K562 (cell line): Measurements from ENCODE around the gene TBX1. TPM values are rescaled to one million over a fixed set of nuclear protein-coding genes. Genes with fewer than 3 reads are reported as not detected.

ENCODE experiments used
- BCL6 ChIP-seq: fragments of 250-450 bp; sonication (Bioruptor Pico); IDR thresholded peaks from 2 replicates; pipeline ENCODE4 v1.4.0; 2020
- FOXA1 ChIP-seq: fragments of 450-650 bp; IDR thresholded peaks from 2 replicates; pipeline ENCODE4 v1.6.1; 2016; ENCODE audit warnings: mild to moderate bottlenecking, borderline replicate concordance
- PHF20 ChIP-seq: fragments of 450-650 bp; IDR thresholded peaks from 2 replicates; pipeline ENCODE4 v1.6.1; 2018; ENCODE audit not compliant: partially characterized antibody
- SNIP1 ChIP-seq: fragments of 450-650 bp; IDR thresholded peaks from 2 replicates; pipeline ENCODE4 v1.7.1; 2017; ENCODE audit warnings: low read depth, mild to moderate bottlenecking
- ZNF133 ChIP-seq: fragments of 250-450 bp; sonication (Bioruptor Pico); IDR thresholded peaks from 2 replicates; pipeline ENCODE4 v1.4.0; 2020; ENCODE audit warnings: mild to moderate bottlenecking
- ZNF263 ChIP-seq: sonication (generic); formaldehyde crosslinking; IDR thresholded peaks from 2 replicates; pipeline ENCODE4 v1.8.0; 2022; ENCODE audit warnings: mild to moderate bottlenecking, missing genetic modification reagents, borderline replicate concordance
- ZNF668 ChIP-seq: fragments of 250-450 bp; sonication (Bioruptor Pico); IDR thresholded peaks from 2 replicates; pipeline ENCODE4 v1.8.0; 2022; ENCODE audit warnings: mild to moderate bottlenecking, inconsistent platforms
- ZSCAN29 ChIP-seq: fragments of 450-650 bp; IDR thresholded peaks from 2 replicates; pipeline ENCODE4 v1.6.1; 2017
- polyA plus RNA-seq, 8 experiments: library from polyadenylated mRNA; depleted of rRNA in 4 of 8; stranded (reverse) in 5 of 8; unstranded in 3 of 8; fragments of >200 nt; fragmentation: Nextera tagmentation in 2 of 8; fragmentation: Illumina TruSeq in 1 of 8; extraction: Ambion mirVana in 2 of 8; extraction: Trizol in 1 of 8; gene quantifications; 2 replicates each; pipeline versions ENCODE4 v1.2.1 to v1.2.3, GENCODE V29; 2011 to 2014; ENCODE audit warnings: inconsistent platforms in 1 of 8, missing spikeins in 1 of 8
- total RNA-seq, 7 experiments: library from RNA; depleted of rRNA in 6 of 7; stranded (reverse); fragments of >200 nt in 6 of 7; fragmentation: Illumina TruSeq in 2 of 7; extraction: Trizol in 2 of 7; gene quantifications; 2 replicates each; pipeline versions ENCODE4 v1.2.1 to v1.2.3, GENCODE V29; 2011 to 2021; ENCODE audit warnings: low replicate concordance in 1 of 7
- TF ChIP-seq, protein P1 (sequence below): fragments of 200-600 bp; sonication (generic); IDR thresholded peaks from one replicate; pipeline ENCODE4 v1.6.1; 2012; ENCODE audit warnings: mild to moderate bottlenecking, low read depth, low read length, inconsistent platforms
- TF ChIP-seq, protein P2 (sequence below): fragments of 450-650 bp; IDR thresholded peaks from 2 replicates; pipeline ENCODE4 v1.6.1; 2016; ENCODE audit warnings: missing biosample characterization, missing genetic modification characterization
- TF ChIP-seq, protein P3 (sequence below): sonication (generic); formaldehyde crosslinking; IDR thresholded peaks from 2 replicates; pipeline ENCODE4 v1.8.1; 2023; ENCODE audit warnings: mild to moderate bottlenecking, missing genetic modification reagents, moderate library complexity

Gene TBX1
- total and polyA plus RNA-seq, 9 of the 15 experiments (the other 6 are each of a cell fraction or from before 2014, with no cell fraction given), result 0.07 to 35.0 (median 3.9) TPM

DNA sequence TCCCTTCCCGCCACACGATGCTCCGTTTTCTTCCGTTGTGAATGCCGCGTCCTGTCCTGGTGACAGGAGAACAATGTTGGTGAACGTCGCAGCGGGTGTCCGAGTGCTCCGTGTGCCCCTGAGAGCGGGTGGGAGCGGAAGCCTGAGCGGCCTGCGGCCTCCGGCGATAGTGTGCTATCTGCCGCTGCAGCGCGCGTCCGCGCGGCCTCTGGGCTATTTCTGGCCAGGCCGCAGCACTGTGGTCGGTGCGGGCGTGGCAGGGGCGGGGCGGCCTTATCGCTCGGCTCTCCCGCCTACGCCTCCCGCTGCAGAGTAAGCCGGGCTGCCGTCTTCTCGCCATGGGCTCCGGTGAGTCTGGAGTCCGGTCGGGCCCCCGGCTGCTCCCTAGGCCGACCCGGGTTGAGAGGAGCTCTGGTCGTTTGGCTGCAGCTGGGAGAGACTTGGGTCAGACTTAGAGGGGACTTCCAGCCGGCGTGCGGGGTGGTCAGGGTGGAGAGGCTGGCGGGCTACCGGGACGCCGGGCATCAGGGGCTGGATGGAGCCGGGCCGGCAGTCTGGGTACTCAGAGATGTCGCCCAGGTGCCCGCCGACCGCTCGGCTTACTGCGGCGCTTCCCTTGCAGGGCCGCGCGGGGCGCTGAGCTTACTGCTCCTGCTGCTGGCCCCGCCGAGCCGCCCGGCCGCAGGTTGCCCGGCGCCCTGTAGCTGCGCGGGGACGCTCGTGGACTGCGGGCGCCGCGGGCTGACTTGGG lies 37.2 kb upstream of the TBX1 start, which contains the start of gene GP1BB (continued):
- TF ChIP-seq, protein P1, sequence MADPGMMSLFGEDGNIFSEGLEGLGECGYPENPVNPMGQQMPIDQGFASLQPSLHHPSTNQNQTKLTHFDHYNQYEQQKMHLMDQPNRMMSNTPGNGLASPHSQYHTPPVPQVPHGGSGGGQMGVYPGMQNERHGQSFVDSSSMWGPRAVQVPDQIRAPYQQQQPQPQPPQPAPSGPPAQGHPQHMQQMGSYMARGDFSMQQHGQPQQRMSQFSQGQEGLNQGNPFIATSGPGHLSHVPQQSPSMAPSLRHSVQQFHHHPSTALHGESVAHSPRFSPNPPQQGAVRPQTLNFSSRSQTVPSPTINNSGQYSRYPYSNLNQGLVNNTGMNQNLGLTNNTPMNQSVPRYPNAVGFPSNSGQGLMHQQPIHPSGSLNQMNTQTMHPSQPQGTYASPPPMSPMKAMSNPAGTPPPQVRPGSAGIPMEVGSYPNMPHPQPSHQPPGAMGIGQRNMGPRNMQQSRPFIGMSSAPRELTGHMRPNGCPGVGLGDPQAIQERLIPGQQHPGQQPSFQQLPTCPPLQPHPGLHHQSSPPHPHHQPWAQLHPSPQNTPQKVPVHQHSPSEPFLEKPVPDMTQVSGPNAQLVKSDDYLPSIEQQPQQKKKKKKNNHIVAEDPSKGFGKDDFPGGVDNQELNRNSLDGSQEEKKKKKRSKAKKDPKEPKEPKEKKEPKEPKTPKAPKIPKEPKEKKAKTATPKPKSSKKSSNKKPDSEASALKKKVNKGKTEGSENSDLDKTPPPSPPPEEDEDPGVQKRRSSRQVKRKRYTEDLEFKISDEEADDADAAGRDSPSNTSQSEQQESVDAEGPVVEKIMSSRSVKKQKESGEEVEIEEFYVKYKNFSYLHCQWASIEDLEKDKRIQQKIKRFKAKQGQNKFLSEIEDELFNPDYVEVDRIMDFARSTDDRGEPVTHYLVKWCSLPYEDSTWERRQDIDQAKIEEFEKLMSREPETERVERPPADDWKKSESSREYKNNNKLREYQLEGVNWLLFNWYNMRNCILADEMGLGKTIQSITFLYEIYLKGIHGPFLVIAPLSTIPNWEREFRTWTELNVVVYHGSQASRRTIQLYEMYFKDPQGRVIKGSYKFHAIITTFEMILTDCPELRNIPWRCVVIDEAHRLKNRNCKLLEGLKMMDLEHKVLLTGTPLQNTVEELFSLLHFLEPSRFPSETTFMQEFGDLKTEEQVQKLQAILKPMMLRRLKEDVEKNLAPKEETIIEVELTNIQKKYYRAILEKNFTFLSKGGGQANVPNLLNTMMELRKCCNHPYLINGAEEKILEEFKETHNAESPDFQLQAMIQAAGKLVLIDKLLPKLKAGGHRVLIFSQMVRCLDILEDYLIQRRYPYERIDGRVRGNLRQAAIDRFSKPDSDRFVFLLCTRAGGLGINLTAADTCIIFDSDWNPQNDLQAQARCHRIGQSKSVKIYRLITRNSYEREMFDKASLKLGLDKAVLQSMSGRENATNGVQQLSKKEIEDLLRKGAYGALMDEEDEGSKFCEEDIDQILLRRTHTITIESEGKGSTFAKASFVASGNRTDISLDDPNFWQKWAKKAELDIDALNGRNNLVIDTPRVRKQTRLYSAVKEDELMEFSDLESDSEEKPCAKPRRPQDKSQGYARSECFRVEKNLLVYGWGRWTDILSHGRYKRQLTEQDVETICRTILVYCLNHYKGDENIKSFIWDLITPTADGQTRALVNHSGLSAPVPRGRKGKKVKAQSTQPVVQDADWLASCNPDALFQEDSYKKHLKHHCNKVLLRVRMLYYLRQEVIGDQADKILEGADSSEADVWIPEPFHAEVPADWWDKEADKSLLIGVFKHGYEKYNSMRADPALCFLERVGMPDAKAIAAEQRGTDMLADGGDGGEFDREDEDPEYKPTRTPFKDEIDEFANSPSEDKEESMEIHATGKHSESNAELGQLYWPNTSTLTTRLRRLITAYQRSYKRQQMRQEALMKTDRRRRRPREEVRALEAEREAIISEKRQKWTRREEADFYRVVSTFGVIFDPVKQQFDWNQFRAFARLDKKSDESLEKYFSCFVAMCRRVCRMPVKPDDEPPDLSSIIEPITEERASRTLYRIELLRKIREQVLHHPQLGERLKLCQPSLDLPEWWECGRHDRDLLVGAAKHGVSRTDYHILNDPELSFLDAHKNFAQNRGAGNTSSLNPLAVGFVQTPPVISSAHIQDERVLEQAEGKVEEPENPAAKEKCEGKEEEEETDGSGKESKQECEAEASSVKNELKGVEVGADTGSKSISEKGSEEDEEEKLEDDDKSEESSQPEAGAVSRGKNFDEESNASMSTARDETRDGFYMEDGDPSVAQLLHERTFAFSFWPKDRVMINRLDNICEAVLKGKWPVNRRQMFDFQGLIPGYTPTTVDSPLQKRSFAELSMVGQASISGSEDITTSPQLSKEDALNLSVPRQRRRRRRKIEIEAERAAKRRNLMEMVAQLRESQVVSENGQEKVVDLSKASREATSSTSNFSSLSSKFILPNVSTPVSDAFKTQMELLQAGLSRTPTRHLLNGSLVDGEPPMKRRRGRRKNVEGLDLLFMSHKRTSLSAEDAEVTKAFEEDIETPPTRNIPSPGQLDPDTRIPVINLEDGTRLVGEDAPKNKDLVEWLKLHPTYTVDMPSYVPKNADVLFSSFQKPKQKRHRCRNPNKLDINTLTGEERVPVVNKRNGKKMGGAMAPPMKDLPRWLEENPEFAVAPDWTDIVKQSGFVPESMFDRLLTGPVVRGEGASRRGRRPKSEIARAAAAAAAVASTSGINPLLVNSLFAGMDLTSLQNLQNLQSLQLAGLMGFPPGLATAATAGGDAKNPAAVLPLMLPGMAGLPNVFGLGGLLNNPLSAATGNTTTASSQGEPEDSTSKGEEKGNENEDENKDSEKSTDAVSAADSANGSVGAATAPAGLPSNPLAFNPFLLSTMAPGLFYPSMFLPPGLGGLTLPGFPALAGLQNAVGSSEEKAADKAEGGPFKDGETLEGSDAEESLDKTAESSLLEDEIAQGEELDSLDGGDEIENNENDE, result peak; percentile 83
- TF ChIP-seq, protein P2, sequence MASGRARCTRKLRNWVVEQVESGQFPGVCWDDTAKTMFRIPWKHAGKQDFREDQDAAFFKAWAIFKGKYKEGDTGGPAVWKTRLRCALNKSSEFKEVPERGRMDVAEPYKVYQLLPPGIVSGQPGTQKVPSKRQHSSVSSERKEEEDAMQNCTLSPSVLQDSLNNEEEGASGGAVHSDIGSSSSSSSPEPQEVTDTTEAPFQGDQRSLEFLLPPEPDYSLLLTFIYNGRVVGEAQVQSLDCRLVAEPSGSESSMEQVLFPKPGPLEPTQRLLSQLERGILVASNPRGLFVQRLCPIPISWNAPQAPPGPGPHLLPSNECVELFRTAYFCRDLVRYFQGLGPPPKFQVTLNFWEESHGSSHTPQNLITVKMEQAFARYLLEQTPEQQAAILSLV (tag), result peak; percentile 75; the same call in 1 of the 2 replicates
- TF ChIP-seq SNIP1, result no peak
- TF ChIP-seq, protein P3, sequence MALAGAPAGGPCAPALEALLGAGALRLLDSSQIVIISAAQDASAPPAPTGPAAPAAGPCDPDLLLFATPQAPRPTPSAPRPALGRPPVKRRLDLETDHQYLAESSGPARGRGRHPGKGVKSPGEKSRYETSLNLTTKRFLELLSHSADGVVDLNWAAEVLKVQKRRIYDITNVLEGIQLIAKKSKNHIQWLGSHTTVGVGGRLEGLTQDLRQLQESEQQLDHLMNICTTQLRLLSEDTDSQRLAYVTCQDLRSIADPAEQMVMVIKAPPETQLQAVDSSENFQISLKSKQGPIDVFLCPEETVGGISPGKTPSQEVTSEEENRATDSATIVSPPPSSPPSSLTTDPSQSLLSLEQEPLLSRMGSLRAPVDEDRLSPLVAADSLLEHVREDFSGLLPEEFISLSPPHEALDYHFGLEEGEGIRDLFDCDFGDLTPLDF, result peak; percentile 99
- no peak for TF ChIP-seq ZNF133 (CRISPR knock-in tag)
- no peak for TF ChIP-seq FOXA1
- no peak for TF ChIP-seq BCL6 (CRISPR knock-in tag)
- peak; percentile 97 for TF ChIP-seq PHF20
- peak; percentile 43 for TF ChIP-seq ZSCAN29
- peak; percentile 2; the same call in 1 of the 2 replicates for TF ChIP-seq ZNF668
- no peak for TF ChIP-seq ZNF263 (CRISPR knock-in tag)
